ENCODE data around the gene NXNL1. TPM values are rescaled to one million over a fixed set of nuclear protein-coding genes. Genes with fewer than 3 reads are reported as not detected.

The NXNL1 gene
- total and polyA plus RNA-seq, 2 of the 8 experiments (the other 6 are each of a cell fraction or from before 2014, with no cell fraction given): not detected

DNA sequence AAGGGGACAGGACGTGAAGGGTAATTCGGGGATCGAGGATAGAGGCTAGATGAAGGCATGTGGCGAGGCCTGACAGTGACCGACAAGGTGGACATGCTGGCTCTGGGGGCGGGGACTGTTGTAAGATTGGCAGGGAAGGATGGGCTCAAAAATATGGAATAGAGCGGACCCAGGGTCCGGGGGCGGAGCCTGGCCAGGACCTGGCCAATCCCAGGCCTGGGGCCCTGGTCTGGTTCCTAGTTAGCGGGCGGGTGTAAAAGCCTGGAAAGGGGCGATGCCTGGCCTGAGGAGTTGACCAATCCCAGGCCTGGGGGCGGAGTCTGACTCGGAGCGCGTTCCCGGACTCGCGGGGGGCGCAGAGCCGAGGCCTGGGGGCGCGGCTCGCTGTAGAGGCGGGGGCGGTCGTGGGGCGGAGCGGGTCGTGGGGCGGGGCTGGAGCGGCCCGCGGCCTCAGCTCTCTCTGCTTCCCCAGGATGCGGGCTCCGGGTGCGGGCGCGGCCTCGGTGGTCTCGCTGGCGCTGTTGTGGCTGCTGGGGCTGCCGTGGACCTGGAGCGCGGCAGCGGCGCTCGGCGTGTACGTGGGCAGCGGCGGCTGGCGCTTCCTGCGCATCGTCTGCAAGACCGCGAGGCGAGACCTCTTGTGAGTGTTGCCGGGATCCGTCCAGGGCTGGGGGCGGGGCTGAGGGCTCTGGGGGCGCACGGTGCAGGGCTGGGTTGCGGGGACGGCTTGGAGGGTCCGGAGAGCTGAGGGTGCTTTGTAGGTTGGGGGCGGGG, 9.5 kb upstream of the NXNL1 start, which contains the start of gene SLC27A1:
SLC27A1 (plus strand) TSS at position 457 of the 774 bp plus-strand sequence; CDS start at position 474, 17 bp downstream.
- H4K91ac ChIP-seq (replicated peaks; ENCODE audit: insufficient read length, low read length): peak within 1 kb of the TSS; percentile 65
- H3K14ac ChIP-seq (ENCODE audit: insufficient read length): no peak within 1 kb of the TSS
- peak within 1 kb of the TSS; percentile 91 to 96 for H3K4me2 ChIP-seq (ENCODE audit: insufficient read depth in 1 of 2, low read depth in 2 of 2, low read length in 2 of 2)
- no peak within 1 kb of the TSS for H2BK20ac ChIP-seq (ENCODE audit: low read length)
- ChIA-PET CTCF (ENCODE audit: partially characterized antibody) (interaction anchor here (0.5 to 2.6 kb wide), 7 partner anchors 16 to 313 kb away, joined by 3 to 9 read pairs (median 3); no protein-coding TSS in a partner anchor), POLR2A (ENCODE audit: partially characterized antibody) (interaction anchor here (0.5 to 2.4 kb wide), 11 partner anchors 10 to 136 kb away, joined by 3 to 11 read pairs (median 3); partner anchors contain the start of genes BST2 and PGLS)
- H3K4me3 ChIP-seq (ENCODE audit: extremely low read depth in 1 of 4, insufficient read depth in 2 of 4, low read depth in 3 of 4, low read length in 4 of 4): peak within 1 kb of the TSS; percentile 70 to 84 (median 79)
- no peak within 1 kb of the TSS; a peak in 2 of 7 replicates for H3K9ac ChIP-seq (replicated peaks in 1 of 4; ENCODE audit: extremely low read depth in 1 of 4, low read depth in 3 of 4, low read length in 3 of 4)
- H3K23ac ChIP-seq (ENCODE audit: insufficient read length): no peak within 1 kb of the TSS
- H3K56ac ChIP-seq (replicated peaks; ENCODE audit: insufficient read length, low read depth, low read length): no peak within 1 kb of the TSS
- peak within 1 kb of the TSS; percentile 100 for H2AFZ ChIP-seq (ENCODE audit: low read length)
- H3K36me3 ChIP-seq (ENCODE audit: control insufficient read depth in 2 of 4, insufficient read depth in 4 of 4, low read length in 3 of 4): no peaks in the 10 kb centered on the region
- H3K79me2 ChIP-seq (ENCODE audit: control insufficient read depth in 1 of 2, insufficient read depth in 2 of 2, low read length in 2 of 2): no peaks in the 10 kb centered on the region; a peak in 1 of 4 replicates
- H3K18ac ChIP-seq (ENCODE audit: extremely low read depth, low read length): peak within 1 kb of the TSS; percentile 94; the same call in 1 of the 2 replicates
- H3K27ac ChIP-seq (ENCODE audit: low read depth, low read length): no peak within 1 kb of the TSS
- no peaks in the 10 kb centered on the region for H3K79me1 ChIP-seq (ENCODE audit: low read depth, low read length)
- no peaks in the 10 kb centered on the region for H4K20me1 ChIP-seq (replicated peaks in 1 of 2; ENCODE audit: control insufficient read depth in 1 of 2, insufficient read depth in 2 of 2, low read length in 2 of 2)
- no peaks in the 10 kb centered on the region for H3K9me3 ChIP-seq (ENCODE audit: insufficient read depth in 2 of 2, low read depth in 1 of 2, low read length in 1 of 2)
- H4K8ac ChIP-seq (ENCODE audit: extremely low read depth, insufficient read depth, low read length): peak within 1 kb of the TSS; percentile 80
- H3K23me2 ChIP-seq (ENCODE audit: low read depth, low read length): peaks cover 16% of the 10 kb centered on the region; the same call in 1 of the 2 replicates
- peaks cover 0 to 20% (median 8%) of the 10 kb centered on the region in 4 experiments; a peak in 5 of 7 replicates for H3K4me1 ChIP-seq (replicated peaks in 1 of 4; ENCODE audit: control insufficient read depth in 3 of 4, insufficient read depth in 4 of 4, low read length in 3 of 4)
- FAIRE-seq (peak; percentile 58), DNase-seq (ENCODE audit: low read depth in 1 of 2, low spot score in 2 of 2) (peak; percentile 96 to 97)
- no peak within 1 kb of the TSS for H2BK120ac ChIP-seq (replicated peaks; ENCODE audit: low read depth, low read length)
- H2BK5ac ChIP-seq (ENCODE audit: low read depth, low read length): peak within 1 kb of the TSS; percentile 74; the same call in 1 of the 2 replicates
- WGBS, 2 experiments (ENCODE audit: extremely low coverage in 1 of 2, insufficient coverage in 1 of 2, insufficient read length in 1 of 2, insufficient replicate concordance in 2 of 2, low coverage in 1 of 2, low lambda C conversion rate in 2 of 2, missing lambda C conversion rate in 1 of 2): 2% methylated on average over 28 of the region's 67 CpGs; no CpG with 5 or more reads in 1 of the 2 experiments
- no peak within 1 kb of the TSS for H3K4ac ChIP-seq (replicated peaks; ENCODE audit: insufficient read length, low read depth, low read length)
- peak within 1 kb of the TSS; percentile 96; the same call in 1 of the 2 replicates for H2BK12ac ChIP-seq (ENCODE audit: low read depth, low read length)
- no peak within 1 kb of the TSS for H2AK5ac ChIP-seq (ENCODE audit: low read depth, low read length)
- peak within 1 kb of the TSS; percentile 90; the same call in 1 of the 2 replicates for H2BK15ac ChIP-seq (ENCODE audit: low read length)
- H4K5ac ChIP-seq (ENCODE audit: insufficient read length, low read depth, low read length): peak within 1 kb of the TSS; percentile 73
- H3K27me3 ChIP-seq (replicated peaks in 1 of 4; ENCODE audit: control insufficient read depth in 3 of 4, extremely low read depth in 1 of 4, insufficient read depth in 3 of 4, low read length in 3 of 4): peaks cover 0 to 11% (median 5%) of the 10 kb centered on the region in 4 experiments; a peak in 3 of 7 replicates
- TF ChIP-seq, protein P1, sequence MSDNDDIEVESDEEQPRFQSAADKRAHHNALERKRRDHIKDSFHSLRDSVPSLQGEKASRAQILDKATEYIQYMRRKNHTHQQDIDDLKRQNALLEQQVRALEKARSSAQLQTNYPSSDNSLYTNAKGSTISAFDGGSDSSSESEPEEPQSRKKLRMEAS (IDR thresholded peaks at IDR 0.05): peak; percentile 36
- TF ChIP-seq FOSL1 (IDR thresholded peaks at IDR 0.05; ENCODE audit: insufficient read depth, low read depth, low read length) (no peak), RAD21 (IDR thresholded peaks at IDR 0.05 in 1 of 2, conservative IDR thresholded peaks at IDR 0.05 in 1 of 2; ENCODE audit: low read depth in 2 of 2, low read length in 2 of 2) (no peak), RXRA (IDR thresholded peaks at IDR 0.05; ENCODE audit: insufficient read depth, low read depth, low read length) (no peak), TBP (IDR thresholded peaks at IDR 0.05; ENCODE audit: low read depth, low read length) (peak; percentile 25; the same call in 1 of the 2 replicates), PHF8 (conservative IDR thresholded peaks at IDR 0.05; ENCODE audit: low read depth, low read length) (peak; percentile 65), SUZ12 (IDR thresholded peaks at IDR 0.05; ENCODE audit: low read length) (peak; percentile 5; the same call in 1 of the 2 replicates), SP1 (IDR thresholded peaks at IDR 0.05; ENCODE audit: low read depth, low read length) (peak; percentile 78; the same call in 1 of the 2 replicates), HDAC2 (IDR thresholded peaks at IDR 0.05; ENCODE audit: borderline replicate concordance in 1 of 2, low read depth in 2 of 2, low read length in 2 of 2) (peak; percentile 81; a peak in 3 of 4 replicates)

Data from H1 (cell line).